HG03280 (cell line): ENCODE measurements around the gene HARS2.
"Not testable (repeated sequence)": the region's sequence is repeated elsewhere in the genome, so short reads cannot be mapped to it uniquely, and the experiment has no call there.

Source experiments
- ATAC-seq: cut with Tn5 transposase; IDR thresholded peaks from one replicate; pipeline ENCODE4 v1.9.1; 2021; ENCODE audit warnings: mild to moderate bottlenecking, moderate library complexity; ENCODE audit not compliant: unreplicated experiment

The HARS2 gene

GRCh38 chr5:140696891-140697492 lies 5.7 kb downstream of the HARS2 start:
- ATAC-seq: no peak

GRCh38 chr5:140700177-140701144 lies 9.2 kb downstream of the HARS2 start, which contains the start of gene ZMAT2:
Gene ZMAT2, plus strand, starts transcription at chr5:140700447. Its CDS starts 14 bp downstream, at chr5:140700461.
- peak; percentile 97 for ATAC-seq

- ATAC-seq: no peak
Measured at GRCh38 chr5:140707812-140708211, 16.6 kb downstream of the HARS2 start.

GRCh38 chr5:140708787-140709186 lies 17.5 kb downstream of the HARS2 start:
- ATAC-seq: not testable (repeated sequence)

GRCh38 chr5:140710899-140711552 lies 19.8 kb downstream of the HARS2 start:
- peak; percentile 91 for ATAC-seq

- no peak for ATAC-seq
Measured at GRCh38 chr5:140711794-140712193, 20.5 kb downstream of the HARS2 start.

GRCh38 chr5:140713562-140714094 lies 22.4 kb downstream of the HARS2 start:
- no peak for ATAC-seq

- ATAC-seq: not testable (repeated sequence)
Measured at GRCh38 chr5:140716238-140716637, 25.0 kb downstream of the HARS2 start.

GRCh38 chr5:140718266-140718592 lies 27.0 kb downstream of the HARS2 start:
- no peak for ATAC-seq

- ATAC-seq: not testable (repeated sequence)
Measured at GRCh38 chr5:140720738-140721137, 29.5 kb downstream of the HARS2 start.

- not testable (repeated sequence) for ATAC-seq
Measured at GRCh38 chr5:140721395-140721794, 30.1 kb downstream of the HARS2 start.

GRCh38 chr5:140725799-140726471 lies 34.7 kb downstream of the HARS2 start:
- peak; percentile 88 for ATAC-seq

GRCh38 chr5:140733098-140733497 lies 41.8 kb downstream of the HARS2 start:
- ATAC-seq: no peak

- no peak for ATAC-seq
Measured at GRCh38 chr5:140734354-140734753, 43.1 kb downstream of the HARS2 start.

- no peak for ATAC-seq
Measured at GRCh38 chr5:140737486-140737885, 46.2 kb downstream of the HARS2 start.

GRCh38 chr5:140741967-140742366 lies 50.7 kb downstream of the HARS2 start:
- no peak for ATAC-seq
